ENCODE results near the gene LSS.
"Not testable (repeated sequence)": the region's sequence is repeated elsewhere in the genome, so short reads cannot be mapped to it uniquely, and the experiment has no call there.

The LSS gene

DNA sequence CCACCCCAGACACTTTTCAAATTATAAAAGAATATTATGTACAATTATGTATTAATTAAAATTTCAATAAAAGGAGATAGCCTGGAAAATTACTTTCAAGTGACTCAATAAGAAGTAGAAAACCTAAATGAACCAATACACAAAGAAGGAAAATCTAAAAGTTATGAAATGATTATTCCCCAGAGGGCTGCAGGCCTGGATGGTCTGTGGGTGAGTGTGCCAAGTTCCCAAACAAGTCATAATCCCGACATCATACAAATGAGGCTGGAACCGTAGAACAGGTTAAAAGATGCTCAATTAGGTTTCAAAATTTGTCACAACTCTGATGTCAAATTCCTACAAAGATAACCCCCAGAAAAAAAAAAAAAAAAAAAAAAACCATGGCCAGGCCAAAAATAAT lies 57.0 kb downstream of the LSS start:
- H3K4me1 ChIP-seq (ENCODE audit: control insufficient read depth in 1 of 2, insufficient read depth in 2 of 2, low read length in 2 of 2), result no peaks in the 10 kb centered on the region
- peaks cover 0 to 6% of the 10 kb centered on the region in 2 donors for H3K9me3 ChIP-seq (ENCODE audit: control insufficient read depth in 1 of 2, low read length in 2 of 2)
- no peak overlapping the region for H3K4me3 ChIP-seq (ENCODE audit: low read depth in 1 of 2, low read length in 2 of 2)
- H3K27me3 ChIP-seq (ENCODE audit: low read depth, low read length), result no peaks in the 10 kb centered on the region
- H3K36me3 ChIP-seq (ENCODE audit: control insufficient read depth in 1 of 2, insufficient read depth in 2 of 2, low read length in 2 of 2), result no peaks in the 10 kb centered on the region
- no peak overlapping the region for H3K27ac ChIP-seq (ENCODE audit: low read length)

DNA sequence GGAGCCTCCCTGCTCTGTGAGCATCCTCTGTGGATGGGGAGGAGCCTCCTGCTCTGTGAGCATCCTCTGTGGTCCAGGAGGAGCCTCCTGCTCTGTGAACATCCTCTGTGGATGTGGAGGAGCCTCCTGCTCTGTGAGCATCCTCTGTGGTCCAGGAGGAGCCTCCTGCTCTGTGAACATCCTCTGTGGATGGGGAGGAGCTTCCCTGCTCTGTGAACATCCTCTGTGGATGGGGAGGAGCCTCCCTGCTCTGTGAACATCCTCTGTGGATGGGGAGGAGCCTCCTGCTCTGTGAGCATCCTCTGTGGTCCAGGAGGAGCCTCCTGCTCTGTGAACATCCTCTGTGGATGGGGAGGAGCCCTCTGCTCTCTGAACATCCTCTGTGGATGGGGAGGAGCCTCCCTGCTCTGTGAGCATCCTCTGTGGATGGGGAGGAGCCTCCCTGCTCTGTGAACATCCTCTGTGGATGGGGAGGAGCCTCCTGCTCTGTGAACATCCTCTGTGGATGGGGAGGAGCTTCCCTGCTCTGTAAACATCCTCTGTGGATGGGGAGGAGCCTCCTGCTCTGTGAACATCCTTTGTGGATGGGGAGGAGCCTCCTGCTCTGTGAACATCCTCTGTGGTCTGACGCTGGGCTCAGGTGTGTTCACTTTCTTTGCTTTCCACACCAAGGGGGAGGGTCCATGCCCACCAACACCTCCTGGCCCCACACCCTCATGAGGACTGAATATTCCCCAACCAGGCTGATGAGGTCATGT lies 58.0 kb downstream of the LSS start:
- not testable (repeated sequence) for H3K27me3 ChIP-seq (ENCODE audit: low read depth, low read length); H3K36me3 ChIP-seq (ENCODE audit: control insufficient read depth in 1 of 2, insufficient read depth in 2 of 2, low read length in 2 of 2); H3K27ac ChIP-seq (ENCODE audit: low read length); H3K9me3 ChIP-seq (ENCODE audit: control insufficient read depth in 1 of 2, low read length in 2 of 2); H3K4me1 ChIP-seq (ENCODE audit: control insufficient read depth in 1 of 2, insufficient read depth in 2 of 2, low read length in 2 of 2); H3K4me3 ChIP-seq (ENCODE audit: low read depth in 1 of 2, low read length in 2 of 2)

DNA sequence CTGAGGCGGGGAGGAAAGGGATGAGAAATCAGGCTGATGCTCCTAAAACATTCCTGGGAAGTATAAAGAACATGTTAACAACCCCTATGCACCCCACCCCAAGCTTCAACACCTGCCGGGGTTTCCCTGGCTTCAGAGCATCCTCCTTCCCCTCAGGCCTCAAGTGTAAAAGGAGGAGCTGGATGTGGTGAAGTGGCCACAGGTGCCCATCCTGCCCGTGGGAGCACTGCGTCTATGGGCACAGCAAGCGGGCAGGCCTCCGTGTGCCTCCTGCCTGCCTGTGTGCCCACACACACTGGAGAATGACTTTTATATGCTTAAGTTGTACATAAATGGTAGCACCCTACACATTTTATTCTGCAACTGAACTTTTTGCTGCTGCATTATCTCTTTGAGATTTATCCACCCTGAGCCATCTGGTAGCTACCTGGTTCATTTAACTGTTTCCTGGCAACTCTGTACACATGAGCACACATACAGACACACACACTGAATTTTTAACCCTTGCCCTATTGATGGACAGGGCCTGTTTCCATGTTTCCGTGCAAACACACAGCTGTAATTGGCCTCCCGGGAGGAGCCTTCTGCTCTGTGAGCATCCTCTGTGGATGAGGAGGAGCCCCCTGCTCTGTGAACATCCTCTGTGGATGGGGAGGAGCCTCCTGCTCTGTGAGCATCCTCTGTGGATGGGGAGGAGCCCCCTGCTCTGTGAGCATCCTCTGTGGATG lies 59.8 kb downstream of the LSS start:
- Histone ChIP-seq H3K4me3 (ENCODE audit: low read depth in 1 of 2, low read length in 2 of 2) (no peak overlapping the region), H3K36me3 (ENCODE audit: control insufficient read depth in 1 of 2, insufficient read depth in 2 of 2, low read length in 2 of 2) (no peaks in the 10 kb centered on the region), H3K4me1 (ENCODE audit: control insufficient read depth in 1 of 2, insufficient read depth in 2 of 2, low read length in 2 of 2) (no peaks in the 10 kb centered on the region), H3K27me3 (ENCODE audit: low read depth, low read length) (no peaks in the 10 kb centered on the region), H3K27ac (ENCODE audit: low read length) (no peak overlapping the region), H3K9me3 (ENCODE audit: control insufficient read depth in 1 of 2, low read length in 2 of 2) (no peaks in the 10 kb centered on the region)

DNA sequence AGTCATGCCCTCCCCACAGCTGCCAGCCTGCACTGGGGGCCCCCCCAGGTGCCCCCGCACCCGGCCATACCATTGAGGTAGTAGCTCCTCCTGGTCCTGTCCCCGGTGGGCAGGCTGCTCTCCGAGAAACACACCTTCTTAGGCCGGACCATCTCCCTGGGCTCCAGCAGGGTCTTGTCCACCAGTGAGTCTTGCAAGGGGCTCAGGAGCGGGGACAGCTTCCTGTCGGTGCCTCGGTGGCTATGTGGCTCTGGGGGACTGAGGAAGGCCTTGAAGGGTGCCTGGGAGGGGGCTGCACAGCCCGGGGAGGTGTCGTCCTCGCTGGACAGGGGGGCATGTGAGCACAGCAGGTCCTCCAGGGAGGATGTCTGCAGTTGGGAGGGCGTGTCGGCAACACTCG lies 60.3 kb downstream of the LSS start:
- no peaks in the 10 kb centered on the region for H3K9me3 ChIP-seq (ENCODE audit: control insufficient read depth in 1 of 2, low read length in 2 of 2)
- no peak overlapping the region for H3K4me3 ChIP-seq (ENCODE audit: low read depth in 1 of 2, low read length in 2 of 2)
- H3K27ac ChIP-seq (ENCODE audit: low read length), result no peak overlapping the region
- H3K27me3 ChIP-seq (ENCODE audit: low read depth, low read length), result no peaks in the 10 kb centered on the region
- H3K36me3 ChIP-seq (ENCODE audit: control insufficient read depth in 1 of 2, insufficient read depth in 2 of 2, low read length in 2 of 2), result no peaks in the 10 kb centered on the region
- no peaks in the 10 kb centered on the region for H3K4me1 ChIP-seq (ENCODE audit: control insufficient read depth in 1 of 2, insufficient read depth in 2 of 2, low read length in 2 of 2)

DNA sequence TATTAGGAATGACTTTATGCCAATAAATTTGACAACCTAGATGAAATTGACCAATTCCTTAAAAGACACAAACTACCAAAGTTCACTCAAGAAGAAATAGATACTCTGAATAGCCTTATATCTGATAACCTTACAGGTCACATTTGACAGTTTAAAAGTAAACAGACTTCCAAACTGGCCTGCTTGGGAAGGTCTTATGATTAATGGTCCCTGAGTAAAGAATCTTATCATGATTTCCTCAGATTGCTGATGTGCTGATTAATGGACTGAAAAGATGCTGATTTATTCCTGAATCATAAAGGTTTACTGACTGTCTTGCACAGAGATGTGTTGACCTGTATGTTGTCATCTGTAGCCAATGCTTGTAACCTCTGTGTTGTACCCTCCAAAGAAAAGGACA lies 63.5 kb downstream of the LSS start:
- Histone ChIP-seq H3K4me1 (ENCODE audit: control insufficient read depth in 1 of 2, insufficient read depth in 2 of 2, low read length in 2 of 2) (no peaks in the 10 kb centered on the region), H3K9me3 (ENCODE audit: control insufficient read depth in 1 of 2, low read length in 2 of 2) (no peaks in the 10 kb centered on the region), H3K36me3 (ENCODE audit: control insufficient read depth in 1 of 2, insufficient read depth in 2 of 2, low read length in 2 of 2) (no peaks in the 10 kb centered on the region), H3K27ac (ENCODE audit: low read length) (no peak overlapping the region), H3K4me3 (ENCODE audit: low read depth in 1 of 2, low read length in 2 of 2) (no peak overlapping the region), H3K27me3 (ENCODE audit: low read depth, low read length) (no peaks in the 10 kb centered on the region)

DNA sequence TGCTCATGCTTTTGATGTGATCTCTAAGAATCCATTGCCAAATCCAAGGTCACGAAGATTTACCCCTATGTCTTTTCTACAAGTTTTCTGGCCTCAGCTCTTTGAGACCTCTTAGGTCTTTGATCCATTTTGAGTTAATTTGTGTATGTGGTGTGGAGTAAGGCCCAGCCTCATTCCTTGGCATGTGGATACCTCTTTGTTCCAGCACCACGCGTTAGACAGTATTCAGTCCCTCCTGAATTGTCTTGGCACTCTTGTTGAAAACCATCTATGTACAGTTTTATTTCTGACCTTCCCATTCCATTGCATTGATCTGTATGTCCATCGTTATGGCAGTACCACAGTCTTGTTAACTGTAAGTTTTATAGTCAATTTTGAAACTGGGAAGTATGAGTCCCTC lies 65.2 kb downstream of the LSS start:
- Histone ChIP-seq H3K27me3 (ENCODE audit: low read depth, low read length) (no peaks in the 10 kb centered on the region), H3K4me1 (ENCODE audit: control insufficient read depth in 1 of 2, insufficient read depth in 2 of 2, low read length in 2 of 2) (no peaks in the 10 kb centered on the region), H3K36me3 (ENCODE audit: control insufficient read depth in 1 of 2, insufficient read depth in 2 of 2, low read length in 2 of 2) (no peaks in the 10 kb centered on the region), H3K27ac (ENCODE audit: low read length) (no peak overlapping the region), H3K4me3 (ENCODE audit: low read depth in 1 of 2, low read length in 2 of 2) (no peak overlapping the region), H3K9me3 (ENCODE audit: control insufficient read depth in 1 of 2, low read length in 2 of 2) (no peaks in the 10 kb centered on the region)

DNA sequence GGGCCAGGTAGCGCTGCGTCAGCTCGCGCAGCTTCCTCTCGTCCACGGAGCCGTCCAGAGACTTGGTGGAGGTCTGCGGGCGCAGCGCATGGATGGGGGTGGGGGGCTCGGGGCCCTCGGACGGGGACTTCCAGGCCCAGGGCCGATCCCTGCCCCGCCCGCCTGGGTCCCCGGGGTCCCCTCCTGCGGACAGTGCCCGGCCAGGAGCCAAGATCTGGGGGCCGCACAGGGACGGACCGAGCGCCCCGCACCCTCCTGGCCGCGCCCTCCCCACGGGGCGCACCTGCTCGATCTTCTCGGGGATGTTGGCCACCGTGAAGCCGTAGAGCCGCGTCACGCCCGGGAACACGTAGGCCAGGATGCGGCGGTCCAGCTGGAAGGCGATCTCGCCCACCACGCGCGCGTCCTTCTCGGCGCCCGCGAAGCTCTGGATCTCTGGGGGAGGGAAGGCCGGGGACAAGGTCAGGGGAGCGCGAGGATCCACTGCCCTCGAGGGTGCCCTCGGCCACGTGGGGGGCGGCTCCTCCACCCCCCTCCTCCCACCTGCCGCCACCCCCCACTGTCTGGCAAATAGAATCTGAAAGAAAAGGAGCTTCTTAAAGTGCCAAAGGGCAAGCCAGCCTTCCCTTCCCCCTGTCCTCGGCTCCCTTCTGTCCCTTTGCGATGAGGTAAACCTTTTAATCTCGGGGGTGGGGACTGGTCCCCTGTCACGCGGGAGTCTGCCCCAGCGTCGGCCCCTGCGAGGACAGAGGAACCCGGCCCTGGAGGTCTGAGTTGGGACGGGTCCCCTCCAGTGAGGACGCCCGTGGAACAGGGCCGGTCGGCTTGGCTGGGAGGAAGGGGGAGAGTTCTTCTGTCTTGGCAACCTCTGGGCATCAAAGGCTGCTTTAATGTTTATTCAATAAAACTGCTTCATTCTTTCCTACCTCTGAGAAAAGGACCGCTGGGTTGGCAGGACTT lies 66.7 kb downstream of the LSS start:
- H3K27me3 ChIP-seq (ENCODE audit: low read depth, low read length), result no peaks in the 10 kb centered on the region
- H3K36me3 ChIP-seq (ENCODE audit: control insufficient read depth in 1 of 2, insufficient read depth in 2 of 2, low read length in 2 of 2), result no peaks in the 10 kb centered on the region
- no peaks in the 10 kb centered on the region for H3K4me1 ChIP-seq (ENCODE audit: control insufficient read depth in 1 of 2, insufficient read depth in 2 of 2, low read length in 2 of 2)
- H3K27ac ChIP-seq (ENCODE audit: low read length), result no peak overlapping the region
- H3K9me3 ChIP-seq (ENCODE audit: control insufficient read depth in 1 of 2, low read length in 2 of 2), result no peaks in the 10 kb centered on the region
- peak overlapping the region in 1 of 2 donors; percentile 28 for H3K4me3 ChIP-seq (ENCODE audit: low read depth in 1 of 2, low read length in 2 of 2)

DNA sequence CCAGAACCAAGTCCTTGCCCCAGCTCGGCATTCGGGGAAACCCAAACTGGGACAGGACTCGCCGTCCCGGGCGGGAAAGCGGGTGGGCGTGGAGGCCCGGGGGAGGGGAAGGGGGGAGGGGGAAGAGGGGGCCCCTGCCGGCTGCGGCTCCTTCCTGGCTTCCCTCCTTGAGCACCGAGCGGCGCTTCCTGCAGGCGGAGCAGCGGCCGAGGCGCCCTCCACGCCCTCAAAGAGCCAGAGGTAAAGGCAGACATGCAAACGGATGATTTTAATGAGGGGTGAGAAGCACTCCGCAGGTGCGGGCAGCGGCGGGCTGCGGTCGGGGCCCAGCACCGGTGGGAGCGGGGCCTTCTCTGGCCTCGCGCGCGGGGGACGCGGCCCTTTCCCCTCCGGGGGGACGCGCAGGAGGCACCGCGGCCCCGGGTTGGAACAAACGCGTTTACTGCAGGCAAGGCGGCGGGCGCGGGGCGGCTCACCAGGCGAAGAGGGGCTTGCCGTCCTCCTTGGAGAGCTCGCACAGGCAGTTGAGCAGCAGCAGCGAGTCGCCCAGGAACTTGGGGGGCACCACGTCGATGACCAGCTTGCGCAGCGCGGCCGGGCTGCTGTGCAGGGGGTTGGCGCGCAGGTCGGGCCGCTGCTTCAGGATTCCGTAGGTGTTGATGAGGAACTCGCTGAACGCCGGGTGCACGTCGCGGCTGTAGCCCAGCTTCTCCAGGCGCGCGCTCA lies 67.5 kb downstream of the LSS start:
- H3K27me3 ChIP-seq (ENCODE audit: low read depth, low read length), result no peaks in the 10 kb centered on the region
- no peaks in the 10 kb centered on the region for H3K36me3 ChIP-seq (ENCODE audit: control insufficient read depth in 1 of 2, insufficient read depth in 2 of 2, low read length in 2 of 2)
- H3K4me1 ChIP-seq (ENCODE audit: control insufficient read depth in 1 of 2, insufficient read depth in 2 of 2, low read length in 2 of 2), result no peaks in the 10 kb centered on the region
- peak overlapping the region in 1 of 2 donors; percentile 28 for H3K4me3 ChIP-seq (ENCODE audit: low read depth in 1 of 2, low read length in 2 of 2)
- H3K9me3 ChIP-seq (ENCODE audit: control insufficient read depth in 1 of 2, low read length in 2 of 2), result no peaks in the 10 kb centered on the region
- no peak overlapping the region for H3K27ac ChIP-seq (ENCODE audit: low read length)

DNA sequence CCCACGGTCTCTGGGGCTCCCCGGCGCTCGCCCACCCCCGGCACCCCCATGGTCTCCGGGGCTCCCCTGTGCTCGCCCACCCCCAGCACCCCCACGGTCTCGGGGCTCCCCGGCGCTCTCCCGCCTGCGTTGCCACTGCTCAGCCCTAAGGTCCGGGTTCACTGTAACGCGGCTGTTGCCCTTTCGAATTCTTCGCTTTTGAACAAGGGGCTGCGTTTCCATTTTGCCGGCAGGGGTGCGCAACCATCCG lies 68.0 kb downstream of the LSS start:
- H3K4me3 ChIP-seq (ENCODE audit: low read depth in 1 of 2, low read length in 2 of 2), result no peak overlapping the region
- no peaks in the 10 kb centered on the region for H3K9me3 ChIP-seq (ENCODE audit: control insufficient read depth in 1 of 2, low read length in 2 of 2)
- H3K27me3 ChIP-seq (ENCODE audit: low read depth, low read length), result no peaks in the 10 kb centered on the region
- H3K27ac ChIP-seq (ENCODE audit: low read length), result no peak overlapping the region
- H3K4me1 ChIP-seq (ENCODE audit: control insufficient read depth in 1 of 2, insufficient read depth in 2 of 2, low read length in 2 of 2), result no peaks in the 10 kb centered on the region
- H3K36me3 ChIP-seq (ENCODE audit: control insufficient read depth in 1 of 2, insufficient read depth in 2 of 2, low read length in 2 of 2), result no peaks in the 10 kb centered on the region

DNA sequence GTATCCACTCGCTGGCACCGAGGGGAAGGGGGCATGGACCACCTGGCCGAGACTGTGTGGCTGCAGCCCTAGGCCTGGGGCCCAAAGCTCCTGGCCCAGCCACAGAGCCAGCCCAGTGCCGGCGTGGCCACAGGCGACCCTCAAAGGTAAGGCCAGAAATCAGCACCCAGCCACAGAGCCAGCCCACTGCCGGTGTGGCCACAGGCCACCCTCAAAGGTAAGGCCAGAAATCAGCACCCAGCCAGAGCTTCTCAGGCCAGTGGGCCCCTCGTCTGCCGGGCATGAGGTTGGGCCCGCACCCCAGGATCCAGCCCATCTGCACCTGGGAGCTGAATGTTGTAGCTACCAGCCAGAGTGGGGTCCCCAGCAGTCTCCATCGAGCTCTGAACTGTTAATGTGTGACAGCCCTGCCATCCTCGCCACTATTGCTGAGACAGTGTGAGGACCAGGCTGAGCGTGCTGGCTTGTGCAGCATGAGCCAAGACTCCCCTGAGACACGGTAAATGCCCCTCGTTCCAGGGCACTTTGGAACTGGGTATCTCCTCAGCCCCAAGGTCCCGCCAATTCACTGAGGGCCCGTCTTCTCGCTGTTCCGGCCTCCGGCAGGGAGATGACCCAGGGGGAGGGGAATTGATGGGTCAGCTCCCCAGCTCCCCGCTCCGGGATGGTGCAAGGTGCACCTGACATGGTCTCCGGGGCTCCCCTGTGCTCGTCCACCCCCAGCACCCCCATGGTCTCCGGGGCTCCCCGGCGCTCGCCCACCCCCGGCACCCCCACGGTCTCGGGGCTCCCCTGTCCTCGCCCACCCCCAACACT lies 68.5 kb downstream of the LSS start:
- Histone ChIP-seq H3K27me3 (ENCODE audit: low read depth, low read length) (no peaks in the 10 kb centered on the region), H3K4me3 (ENCODE audit: low read depth in 1 of 2, low read length in 2 of 2) (no peak overlapping the region), H3K27ac (ENCODE audit: low read length) (no peak overlapping the region), H3K9me3 (ENCODE audit: control insufficient read depth in 1 of 2, low read length in 2 of 2) (no peaks in the 10 kb centered on the region), H3K4me1 (ENCODE audit: control insufficient read depth in 1 of 2, insufficient read depth in 2 of 2, low read length in 2 of 2) (no peaks in the 10 kb centered on the region), H3K36me3 (ENCODE audit: control insufficient read depth in 1 of 2, insufficient read depth in 2 of 2, low read length in 2 of 2) (no peaks in the 10 kb centered on the region)
